ENCODE data around the gene MFSD2A.
"Not testable (repeated sequence)": the region's sequence is repeated elsewhere in the genome, so short reads cannot be mapped to it uniquely, and the experiment has no call there.

MFSD2A gene

GRCh38 chr1:39996396-39997004, 41.6 kb downstream of the MFSD2A start:
- no peak for DNase-seq (ENCODE audit: extremely low read depth in 1 of 2, low read depth in 1 of 2)

DNA sequence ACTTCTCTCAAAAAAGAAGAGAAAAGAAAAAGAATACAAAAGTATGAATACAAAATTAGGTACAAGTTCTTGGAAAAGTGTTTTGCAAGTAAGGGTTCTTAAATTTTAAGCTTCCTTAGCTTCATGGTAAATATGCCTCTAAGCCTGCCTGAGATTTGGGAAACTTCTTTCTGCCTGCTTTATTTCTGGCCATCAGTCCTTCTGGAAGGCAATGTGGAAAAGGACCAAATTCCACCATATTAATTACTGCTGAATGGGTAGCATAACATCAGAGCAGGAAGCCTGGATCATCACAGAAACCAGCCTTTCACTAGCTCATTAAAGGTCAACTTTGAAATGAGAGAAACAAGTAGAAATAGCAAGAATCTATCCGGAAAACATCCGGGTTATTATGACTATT, 46.5 kb downstream of the MFSD2A start:
- DNase-seq (ENCODE audit: extremely low read depth in 1 of 2, low read depth in 1 of 2): no peak

- no peak for DNase-seq (ENCODE audit: extremely low read depth in 1 of 2, low read depth in 1 of 2)
Measured at GRCh38 chr1:40003156-40004093, 48.5 kb downstream of the MFSD2A start.

DNA sequence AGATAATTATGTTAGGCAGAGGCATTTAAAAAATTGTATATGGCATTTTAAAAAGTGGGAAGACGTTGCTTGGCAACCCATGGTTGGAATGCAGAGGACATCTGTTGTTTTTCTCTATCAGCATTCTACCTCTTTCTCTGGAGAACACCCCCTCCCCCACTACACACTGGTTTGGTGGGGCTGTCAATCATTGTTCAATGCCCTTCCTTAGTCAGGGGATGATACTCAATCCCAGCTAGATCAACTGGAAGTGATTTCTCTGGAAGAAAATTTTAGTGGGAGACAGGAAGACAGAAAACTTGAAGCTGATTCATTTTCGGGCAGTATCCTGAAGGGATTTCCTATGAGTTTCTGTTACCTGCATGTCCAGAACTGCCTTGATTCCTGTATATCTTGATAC, 49.9 kb downstream of the MFSD2A start:
- DNase-seq (ENCODE audit: extremely low read depth in 1 of 2, low read depth in 1 of 2): no peak

- not testable (repeated sequence) for DNase-seq (ENCODE audit: extremely low read depth in 1 of 2, low read depth in 1 of 2)
Measured at GRCh38 chr1:40007481-40008034, 52.6 kb downstream of the MFSD2A start.

GRCh38 chr1:40011198-40011597, 56.3 kb downstream of the MFSD2A start:
- DNase-seq (ENCODE audit: extremely low read depth in 1 of 2, low read depth in 1 of 2): no peak

GRCh38 chr1:40014253-40014706, 59.3 kb downstream of the MFSD2A start:
- DNase-seq (ENCODE audit: extremely low read depth in 1 of 2, low read depth in 1 of 2): no peak

DNA sequence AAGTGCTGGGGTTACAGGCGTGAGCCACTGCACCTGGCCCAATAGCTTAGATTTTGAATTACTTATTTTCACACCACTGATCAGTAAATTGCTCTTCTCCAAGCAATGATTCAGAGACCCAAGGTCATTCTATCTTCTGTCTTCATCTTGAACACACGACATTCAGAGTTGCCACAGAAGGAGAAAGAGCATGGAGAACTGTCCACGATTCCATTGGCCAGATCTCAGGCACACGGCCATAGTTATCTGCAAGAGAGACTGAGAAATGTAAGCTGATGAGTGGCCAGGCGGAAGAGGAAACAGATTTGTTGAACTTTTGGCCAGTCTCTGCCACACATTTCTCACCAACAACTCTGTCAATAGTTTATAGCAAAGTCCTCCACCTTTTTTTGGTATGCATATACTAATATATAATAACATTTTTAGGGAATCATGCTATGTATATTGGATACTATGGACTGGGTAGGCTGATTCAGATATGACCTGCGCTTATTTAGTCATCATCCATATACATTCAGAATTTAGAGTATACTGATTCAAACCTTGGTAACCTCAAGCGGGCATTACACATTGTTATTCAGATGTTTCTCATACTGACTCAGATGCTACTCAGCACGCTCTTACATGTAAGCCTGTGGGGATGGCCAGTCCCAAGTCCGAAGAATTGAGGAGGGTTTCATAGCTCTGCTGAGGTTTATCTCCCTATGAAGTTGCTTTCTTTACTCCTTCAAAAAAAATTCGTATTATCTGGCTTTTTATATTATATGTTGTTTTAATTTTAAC, 60.1 kb downstream of the MFSD2A start:
- DNase-seq (ENCODE audit: extremely low read depth in 1 of 2, low read depth in 1 of 2): no peak

- no peak for DNase-seq (ENCODE audit: extremely low read depth in 1 of 2, low read depth in 1 of 2)
Measured at GRCh38 chr1:40017951-40018575, 63.1 kb downstream of the MFSD2A start.
